ENCODE data around the gene ACE. TPM values are rescaled to one million over a fixed set of nuclear protein-coding genes. Genes with fewer than 3 reads are reported as not detected.

ACE gene
- total RNA-seq, 1 donor from 2014 or later: 9.6 TPM

DNA sequence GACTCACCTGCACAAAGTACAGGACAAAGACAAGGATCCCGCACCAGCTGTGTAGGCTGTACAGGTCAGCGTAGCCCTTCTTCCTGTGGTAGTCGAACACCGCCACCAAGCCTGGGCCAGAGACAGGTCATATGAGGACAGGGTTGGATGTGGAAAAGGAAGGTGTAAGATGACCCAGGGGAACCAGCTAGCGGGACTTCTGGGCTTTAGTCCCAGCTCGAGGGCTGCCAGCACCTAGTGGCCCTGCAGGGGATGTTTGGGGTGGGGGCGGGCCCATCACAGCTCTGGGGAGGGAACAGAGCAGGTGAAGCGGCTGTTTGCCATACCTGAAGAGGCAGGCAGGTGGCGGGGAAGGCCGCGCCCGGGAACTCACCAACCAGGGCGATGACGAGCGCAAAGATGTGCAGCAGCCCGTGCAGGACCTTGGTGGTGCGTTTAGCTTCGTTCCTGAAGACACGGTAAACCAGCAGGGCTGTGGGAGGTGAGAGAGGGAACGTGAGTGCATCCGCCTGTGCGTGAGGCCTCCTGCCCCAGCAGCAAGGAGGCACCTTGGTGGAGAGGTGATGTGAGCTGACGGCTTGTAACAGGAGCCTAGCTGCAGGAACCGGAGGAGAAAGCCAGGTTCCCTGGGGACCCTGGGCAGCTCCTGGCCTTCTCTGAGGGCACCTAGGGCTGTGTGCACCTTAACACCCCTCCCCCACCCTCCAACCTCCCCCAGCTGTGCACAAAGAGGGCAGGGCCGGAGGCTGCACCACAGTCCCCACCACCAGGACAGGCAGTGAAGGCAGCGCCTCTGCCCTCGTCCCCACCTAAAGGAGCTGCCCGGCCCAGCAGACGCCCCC, 41.0 kb upstream of the ACE start:
- Histone ChIP-seq H3K36me3 (no peaks in the 10 kb centered on the region), H3K27ac (peak overlapping the region; percentile 69), H3K9me3 (no peaks in the 10 kb centered on the region), H3K4me1 (peaks cover 87% of the 10 kb centered on the region), H3K27me3 (no peaks in the 10 kb centered on the region), H3K4me3 (no peak overlapping the region)
- intact Hi-C loops (cut with DNase I): loop anchor here (5.0 kb wide), 1 partner anchor 166 kb away; the partner anchor contains the start of gene TACO1
- TF ChIP-seq, protein P1, sequence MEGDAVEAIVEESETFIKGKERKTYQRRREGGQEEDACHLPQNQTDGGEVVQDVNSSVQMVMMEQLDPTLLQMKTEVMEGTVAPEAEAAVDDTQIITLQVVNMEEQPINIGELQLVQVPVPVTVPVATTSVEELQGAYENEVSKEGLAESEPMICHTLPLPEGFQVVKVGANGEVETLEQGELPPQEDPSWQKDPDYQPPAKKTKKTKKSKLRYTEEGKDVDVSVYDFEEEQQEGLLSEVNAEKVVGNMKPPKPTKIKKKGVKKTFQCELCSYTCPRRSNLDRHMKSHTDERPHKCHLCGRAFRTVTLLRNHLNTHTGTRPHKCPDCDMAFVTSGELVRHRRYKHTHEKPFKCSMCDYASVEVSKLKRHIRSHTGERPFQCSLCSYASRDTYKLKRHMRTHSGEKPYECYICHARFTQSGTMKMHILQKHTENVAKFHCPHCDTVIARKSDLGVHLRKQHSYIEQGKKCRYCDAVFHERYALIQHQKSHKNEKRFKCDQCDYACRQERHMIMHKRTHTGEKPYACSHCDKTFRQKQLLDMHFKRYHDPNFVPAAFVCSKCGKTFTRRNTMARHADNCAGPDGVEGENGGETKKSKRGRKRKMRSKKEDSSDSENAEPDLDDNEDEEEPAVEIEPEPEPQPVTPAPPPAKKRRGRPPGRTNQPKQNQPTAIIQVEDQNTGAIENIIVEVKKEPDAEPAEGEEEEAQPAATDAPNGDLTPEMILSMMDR (IDR thresholded peaks at IDR 0.05): no peak
- TF ChIP-seq POLR2AphosphoS5 (IDR thresholded peaks at IDR 0.05; ENCODE audit: insufficient read depth in 1 of 2, low read depth in 1 of 2) (no peak), POLR2A (IDR thresholded peaks at IDR 0.05) (no peak)
- no peak for DNase-seq (ENCODE audit: extremely low spot score in 2 of 2)

DNA sequence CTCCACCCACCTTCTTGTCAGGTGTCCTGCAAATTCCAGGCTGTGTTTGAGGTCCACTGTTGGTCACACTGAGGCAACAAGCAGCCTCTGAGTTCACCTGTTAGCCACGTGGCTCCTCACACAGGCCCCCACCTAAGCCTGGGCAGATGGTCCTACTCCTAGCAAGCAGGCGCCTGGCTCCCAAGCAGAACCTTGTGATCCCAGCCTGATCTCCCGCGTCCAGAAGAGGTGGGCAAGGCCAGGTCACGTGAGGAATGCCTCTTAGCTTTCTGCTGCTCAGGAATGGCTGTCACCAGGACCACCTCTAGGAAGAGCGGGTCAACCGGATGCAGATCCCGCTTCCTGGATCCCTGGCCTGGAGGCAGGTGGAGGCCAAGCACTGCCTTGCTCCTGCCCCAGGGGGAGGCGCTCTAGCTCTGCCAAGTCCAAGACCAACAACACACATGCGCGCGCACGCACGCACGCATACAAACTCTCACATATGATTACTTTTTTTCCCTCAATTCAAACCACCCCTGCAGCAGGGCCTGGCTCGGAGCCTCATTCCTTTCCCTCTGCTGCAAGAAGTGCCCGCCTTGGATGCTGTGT, 40.2 kb upstream of the ACE start:
- TF ChIP-seq POLR2A (IDR thresholded peaks at IDR 0.05) (no peak), POLR2AphosphoS5 (IDR thresholded peaks at IDR 0.05; ENCODE audit: insufficient read depth in 1 of 2, low read depth in 1 of 2) (no peak)
- TF ChIP-seq, protein P1 (IDR thresholded peaks at IDR 0.05): no peak
- H3K36me3 ChIP-seq: no peaks in the 10 kb centered on the region
- peaks cover 84% of the 10 kb centered on the region for H3K4me1 ChIP-seq
- H3K9me3 ChIP-seq: no peaks in the 10 kb centered on the region
- no peak for DNase-seq (ENCODE audit: extremely low spot score in 2 of 2)
- intact Hi-C loops (cut with DNase I): loop anchor here (5.0 kb wide), 1 partner anchor 166 kb away; the partner anchor contains the start of gene TACO1
- H3K27me3 ChIP-seq: no peaks in the 10 kb centered on the region
- H3K27ac ChIP-seq: peak overlapping the region; percentile 69
- no peak overlapping the region for H3K4me3 ChIP-seq

DNA sequence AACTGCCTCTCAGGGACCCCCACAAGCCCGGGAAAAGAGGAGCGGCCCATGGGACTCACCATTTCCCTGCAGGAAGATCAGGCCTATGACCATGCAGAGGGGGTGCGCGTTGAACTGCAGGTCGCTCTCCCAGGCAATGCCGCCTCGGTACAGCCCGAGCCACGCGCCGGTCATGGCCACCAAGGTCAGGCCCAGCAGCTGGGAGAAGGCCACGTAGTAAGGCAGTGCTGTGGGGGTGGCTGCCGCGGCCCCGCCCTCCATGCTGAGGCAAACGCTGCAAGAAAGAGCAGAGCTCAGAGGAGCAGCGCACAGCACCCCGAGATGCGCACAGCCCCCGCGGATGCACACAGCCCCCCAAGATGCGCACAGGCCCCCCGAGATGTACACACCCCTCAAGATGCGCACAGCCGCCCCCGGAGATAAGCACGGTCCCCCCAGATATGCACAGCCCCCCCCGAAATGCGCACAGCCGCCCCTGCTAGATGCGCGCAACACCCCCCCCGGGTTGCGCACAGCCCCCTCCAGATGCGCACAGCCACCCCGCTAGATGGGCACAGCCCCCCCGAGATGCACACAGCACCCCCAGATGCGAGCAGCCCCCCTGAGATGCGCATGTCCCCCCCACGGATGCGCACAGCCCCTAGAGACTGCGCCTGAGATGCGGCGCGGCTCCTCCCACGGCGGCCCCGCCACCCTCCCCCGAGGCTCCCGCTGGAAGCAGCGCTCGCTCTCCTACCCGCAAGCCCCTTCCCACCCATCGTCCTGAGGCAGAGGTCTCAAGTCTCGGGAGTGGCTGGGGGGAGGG, 39.4 kb upstream of the ACE start:
- no peaks in the 10 kb centered on the region for H3K27me3 ChIP-seq
- H3K27ac ChIP-seq: peak overlapping the region; percentile 47
- H3K4me3 ChIP-seq: peak overlapping the region in 1 of 2 donors; percentile 18
- no peak for DNase-seq (ENCODE audit: extremely low spot score in 2 of 2)
- no peaks in the 10 kb centered on the region for H3K36me3 ChIP-seq
- peaks cover 75% of the 10 kb centered on the region for H3K4me1 ChIP-seq
- intact Hi-C loops (cut with DNase I): loop anchor here (5.0 kb wide), 1 partner anchor 165 kb away; the partner anchor contains the start of gene TACO1
- no peaks in the 10 kb centered on the region for H3K9me3 ChIP-seq
- TF ChIP-seq POLR2A (IDR thresholded peaks at IDR 0.05) (no peak), POLR2AphosphoS5 (IDR thresholded peaks at IDR 0.05; ENCODE audit: insufficient read depth in 1 of 2, low read depth in 1 of 2) (no peak)
- TF ChIP-seq, protein P1 (IDR thresholded peaks at IDR 0.05): no peak

DNA sequence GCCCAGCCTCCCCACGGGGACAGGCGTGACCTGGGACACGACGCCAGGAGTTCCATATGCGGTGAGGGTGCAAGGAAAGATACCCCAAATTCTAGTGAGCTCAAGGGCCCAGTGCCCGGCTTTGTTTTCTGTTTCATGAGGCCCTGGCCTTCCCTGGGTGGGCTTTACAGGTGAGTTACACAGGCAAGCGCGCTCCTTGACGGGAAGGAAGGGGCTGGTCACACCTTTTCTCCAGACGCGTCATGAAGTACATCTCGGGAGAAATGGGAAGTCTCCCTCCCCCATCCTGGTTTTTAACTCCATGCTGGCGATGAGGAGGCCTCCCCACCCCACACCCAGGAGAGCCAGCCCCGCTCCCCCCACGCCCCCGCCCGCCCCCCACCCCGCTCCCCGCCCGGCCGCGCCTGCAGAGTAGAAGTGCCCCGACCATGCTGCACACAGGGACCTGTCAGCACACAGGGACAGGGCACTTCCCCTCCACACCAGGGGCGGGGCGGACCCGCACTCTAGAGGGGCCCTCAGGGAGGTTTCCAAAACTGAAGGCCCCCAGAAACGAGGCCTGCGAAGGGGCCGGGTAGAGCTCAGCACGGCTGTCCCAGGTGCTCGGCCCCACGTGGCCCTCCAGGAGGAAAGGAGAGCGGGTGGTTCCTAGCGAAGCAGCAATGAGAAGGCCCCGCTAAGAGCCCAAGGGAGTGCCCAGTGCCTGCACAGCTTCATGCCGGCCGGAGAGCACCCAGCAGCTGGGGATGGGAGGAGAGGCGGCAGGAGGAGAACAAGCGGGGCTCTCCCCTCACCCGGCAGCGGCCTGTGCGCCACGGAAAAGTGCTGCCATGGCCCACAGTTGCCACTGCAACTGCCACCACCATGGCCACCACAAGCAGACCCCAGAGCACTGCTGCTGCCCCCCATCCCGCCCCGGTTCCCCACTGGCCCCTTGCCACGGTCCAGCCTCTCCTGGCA, 38.5 kb upstream of the ACE start:
- Histone ChIP-seq H3K27me3 (no peaks in the 10 kb centered on the region), H3K4me3 (peak overlapping the region in 1 of 2 donors; percentile 18), H3K27ac (peak overlapping the region; percentile 48), H3K4me1 (peaks cover 70% of the 10 kb centered on the region), H3K9me3 (no peaks in the 10 kb centered on the region), H3K36me3 (no peaks in the 10 kb centered on the region)
- no peak for DNase-seq (ENCODE audit: extremely low spot score in 2 of 2)
- intact Hi-C loops (cut with DNase I): loop anchor here (5.0 kb wide), 1 partner anchor 164 kb away; the partner anchor contains the start of gene TACO1
- TF ChIP-seq, protein P1 (IDR thresholded peaks at IDR 0.05): no peak
- TF ChIP-seq POLR2A (IDR thresholded peaks at IDR 0.05): no peak
- no peak for TF ChIP-seq POLR2AphosphoS5 (IDR thresholded peaks at IDR 0.05; ENCODE audit: insufficient read depth in 1 of 2, low read depth in 1 of 2)
